ENCODE results near the gene DEPDC1. TPM values are rescaled to one million over a fixed set of nuclear protein-coding genes. Genes with fewer than 3 reads are reported as not detected.
"Not testable (repeated sequence)": the region's sequence is repeated elsewhere in the genome, so short reads cannot be mapped to it uniquely, and the experiment has no call there.

Gene DEPDC1
- total RNA-seq, 1 experiment from 2014 or later, result 75.1 TPM

DNA sequence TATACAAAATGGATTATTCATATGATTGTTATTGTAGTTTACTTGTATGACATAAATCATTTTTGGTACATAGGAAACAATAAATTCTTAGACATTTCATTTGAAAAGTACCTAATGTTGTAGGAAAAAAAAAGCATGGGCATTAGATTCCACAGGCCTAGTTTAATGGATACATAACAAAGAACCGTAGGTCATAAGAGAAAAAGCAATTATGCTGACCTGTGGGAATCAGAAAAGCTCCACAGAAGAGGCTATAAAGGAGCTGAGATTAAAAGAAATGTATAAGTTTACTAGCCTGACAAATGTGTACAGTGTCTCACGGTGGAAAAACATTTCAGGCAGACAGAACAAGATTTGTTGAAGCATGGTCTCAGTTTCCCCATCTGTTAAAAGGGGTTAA, 3.7 kb downstream of the DEPDC1 start:
- H3K27me3 ChIP-seq (replicated peaks), result no peaks in the 10 kb centered on the region
- no peak for DNase-seq (ENCODE audit: low read depth in 1 of 2, low spot score in 2 of 2)
- peaks cover 12% of the 10 kb centered on the region for H3K4me1 ChIP-seq (replicated peaks)
- H3K4me3 ChIP-seq, result no peak overlapping the region
- H3K9me3 ChIP-seq (replicated peaks), result no peaks in the 10 kb centered on the region
- no peak overlapping the region for H3K27ac ChIP-seq
- peaks cover 56% of the 10 kb centered on the region for H3K36me3 ChIP-seq

DNA sequence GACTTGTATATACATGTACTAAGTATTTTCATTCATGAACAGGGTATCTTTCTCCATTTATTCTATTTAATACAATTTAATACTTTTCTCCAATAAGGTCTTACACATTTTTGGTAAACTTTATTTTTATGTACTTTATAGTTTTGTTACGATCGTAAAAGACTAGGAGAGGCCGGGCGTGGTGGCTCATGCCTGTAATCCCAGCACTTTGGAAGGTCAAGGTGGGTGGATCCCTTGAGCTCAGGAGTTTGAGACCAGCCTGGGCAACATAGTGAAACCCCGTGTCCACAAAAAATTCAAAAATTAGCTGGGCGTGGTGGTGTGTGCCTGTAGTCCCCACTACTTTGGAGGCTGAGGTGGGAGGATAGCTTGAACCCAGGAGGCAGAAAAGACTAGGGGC, 4.6 kb downstream of the DEPDC1 start:
- not testable (repeated sequence) for H3K27me3 ChIP-seq (replicated peaks); H3K4me1 ChIP-seq (replicated peaks); H3K27ac ChIP-seq; H3K9me3 ChIP-seq (replicated peaks); DNase-seq (ENCODE audit: low read depth in 1 of 2, low spot score in 2 of 2); H3K4me3 ChIP-seq
- peaks cover 66% of the 10 kb centered on the region for H3K36me3 ChIP-seq

DNA sequence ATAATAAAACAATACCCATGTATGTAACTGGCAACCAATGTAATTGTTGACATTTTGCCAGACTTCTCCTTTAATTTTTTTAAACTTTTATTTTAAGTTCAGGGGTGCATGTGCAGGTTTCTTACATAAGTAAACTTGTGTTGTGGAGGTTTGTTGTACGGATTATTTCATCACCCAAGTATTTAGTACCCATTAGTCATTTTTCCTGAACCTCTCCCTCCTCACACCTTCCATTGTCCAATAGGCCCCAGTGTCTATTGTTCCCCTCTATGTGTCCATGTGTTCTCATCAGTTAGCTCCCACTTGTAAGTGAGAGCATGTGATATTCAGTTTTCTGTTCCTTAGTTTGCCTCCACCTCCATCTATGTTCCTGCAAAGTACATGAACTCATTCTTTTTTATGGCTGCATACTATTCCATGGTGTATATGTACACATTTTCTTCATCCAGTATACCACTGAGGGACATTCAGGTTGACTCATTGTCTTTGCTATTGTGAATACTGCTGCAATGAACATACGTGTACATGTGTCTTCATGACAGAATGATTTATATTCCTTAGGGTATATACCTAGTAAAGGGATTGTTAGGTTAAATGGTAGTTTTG, 6.7 kb downstream of the DEPDC1 start:
- no peak for DNase-seq (ENCODE audit: low read depth in 1 of 2, low spot score in 2 of 2)
- Histone ChIP-seq H3K4me1 (replicated peaks) (peaks cover under 1% of the 10 kb centered on the region; the same call in 1 of the 2 replicates), H3K4me3 (no peak overlapping the region), H3K27me3 (replicated peaks) (no peaks in the 10 kb centered on the region), H3K27ac (no peak overlapping the region), H3K9me3 (replicated peaks) (no peaks in the 10 kb centered on the region), H3K36me3 (peaks cover 77% of the 10 kb centered on the region)

DNA sequence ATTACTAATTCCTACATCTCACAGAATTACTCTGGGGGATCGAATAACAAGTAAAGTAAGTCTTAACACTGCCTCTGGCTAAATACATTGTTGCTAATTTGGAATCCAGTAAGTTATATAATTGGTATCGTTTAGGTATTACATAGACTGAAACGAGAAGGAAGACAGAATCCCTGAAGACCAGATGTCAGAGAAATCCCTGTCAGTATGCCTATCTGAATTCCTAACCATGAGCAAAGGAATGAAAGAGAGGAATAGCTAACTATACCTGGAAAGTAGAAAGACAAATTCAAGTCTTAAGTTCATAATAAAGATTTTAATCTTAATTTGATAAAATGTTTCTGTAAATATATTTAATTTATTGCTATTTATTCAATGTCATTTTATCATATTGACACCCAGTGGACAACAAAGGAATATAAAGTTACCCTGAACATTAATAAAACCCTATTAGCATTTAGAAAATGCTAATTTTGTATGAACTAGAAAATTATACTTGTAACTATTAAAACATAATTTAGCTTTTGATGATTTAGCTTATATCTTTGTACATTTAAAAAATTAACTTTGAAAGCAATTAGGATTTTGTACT, 11.4 kb downstream of the DEPDC1 start:
- Histone ChIP-seq H3K9me3 (replicated peaks) (no peaks in the 10 kb centered on the region), H3K4me3 (no peak overlapping the region), H3K27ac (no peak overlapping the region), H3K36me3 (peaks cover 87% of the 10 kb centered on the region), H3K4me1 (replicated peaks) (no peaks in the 10 kb centered on the region), H3K27me3 (replicated peaks) (no peaks in the 10 kb centered on the region)
- DNase-seq (ENCODE audit: low read depth in 1 of 2, low spot score in 2 of 2), result no peak

DNA sequence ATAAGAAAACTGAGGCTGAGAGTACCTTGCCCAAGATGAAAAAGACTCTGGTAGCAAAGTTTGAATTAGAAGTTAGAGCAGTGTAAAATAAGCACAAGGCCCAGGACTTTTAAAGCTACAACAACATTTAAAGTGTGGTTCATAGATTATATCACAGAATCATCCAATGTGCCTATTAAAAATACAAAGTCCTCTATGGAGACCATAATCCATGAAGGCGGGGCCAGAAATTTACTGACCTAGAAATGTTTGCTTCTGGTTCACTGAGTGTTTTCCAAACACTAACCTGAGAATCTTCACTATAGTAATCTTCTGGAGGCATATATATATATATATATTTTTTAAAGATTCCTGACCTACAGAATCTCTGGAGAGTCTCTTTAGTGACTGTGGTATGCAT, 12.3 kb downstream of the DEPDC1 start:
- DNase-seq (ENCODE audit: low read depth in 1 of 2, low spot score in 2 of 2), result no peak
- H3K27me3 ChIP-seq (replicated peaks), result no peaks in the 10 kb centered on the region
- peaks cover 88% of the 10 kb centered on the region for H3K36me3 ChIP-seq

DNA sequence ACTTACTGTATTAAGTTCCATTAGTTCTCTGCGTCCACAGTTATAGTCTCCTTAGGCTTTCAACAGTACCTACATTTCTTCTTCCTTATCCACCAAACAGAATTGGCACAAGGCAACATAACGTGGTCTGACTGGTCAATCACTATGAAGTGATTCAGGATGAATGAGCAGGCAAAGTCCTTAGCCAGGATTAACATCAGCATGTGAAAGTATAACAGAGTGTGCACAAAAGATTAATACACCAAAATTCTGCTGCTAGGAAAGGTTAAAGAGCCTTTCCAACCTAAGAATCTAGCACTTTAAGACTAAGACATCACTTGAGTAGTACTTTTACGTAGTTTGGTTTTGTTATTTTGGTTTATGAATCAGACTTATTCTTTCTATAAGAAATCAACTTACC, 15.8 kb downstream of the DEPDC1 start:
- H3K4me1 ChIP-seq (replicated peaks), result no peaks in the 10 kb centered on the region
- H3K27me3 ChIP-seq (replicated peaks), result no peaks in the 10 kb centered on the region
- H3K4me3 ChIP-seq, result no peak overlapping the region
- no peaks in the 10 kb centered on the region for H3K9me3 ChIP-seq (replicated peaks)
- peaks cover 88% of the 10 kb centered on the region for H3K36me3 ChIP-seq
- DNase-seq (ENCODE audit: low read depth in 1 of 2, low spot score in 2 of 2), result no peak
- H3K27ac ChIP-seq, result no peak overlapping the region

More for the DNA sequence above, 12.3 kb downstream of the DEPDC1 start:
- Histone ChIP-seq H3K4me1 (replicated peaks) (no peaks in the 10 kb centered on the region), H3K27ac (no peak overlapping the region), H3K9me3 (replicated peaks) (no peaks in the 10 kb centered on the region), H3K4me3 (no peak overlapping the region)

DNA sequence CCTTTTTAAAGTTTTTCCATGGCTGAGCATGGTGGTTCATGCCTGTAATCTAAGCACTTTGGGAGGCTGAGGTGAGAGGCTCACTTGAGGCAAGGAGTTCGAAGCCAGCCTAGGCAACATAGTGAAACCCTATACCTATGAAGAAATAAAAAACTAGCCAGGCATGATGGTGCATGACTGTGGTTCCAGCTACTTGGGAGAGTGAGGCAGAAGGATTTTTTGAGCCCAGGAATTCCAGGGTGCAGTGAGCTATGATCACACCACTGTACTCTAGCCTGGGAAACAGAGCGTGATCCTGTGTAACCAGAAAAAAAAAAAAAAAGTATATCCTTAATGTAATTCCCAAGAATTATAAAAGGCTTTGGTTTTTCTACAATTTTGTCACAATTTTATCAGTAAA, 17.4 kb downstream of the DEPDC1 start:
- no peak overlapping the region for H3K27ac ChIP-seq
- H3K27me3 ChIP-seq (replicated peaks), result no peaks in the 10 kb centered on the region
- no peaks in the 10 kb centered on the region for H3K9me3 ChIP-seq (replicated peaks)
- H3K4me3 ChIP-seq, result no peak overlapping the region
- no peaks in the 10 kb centered on the region for H3K4me1 ChIP-seq (replicated peaks)
- DNase-seq (ENCODE audit: low read depth in 1 of 2, low spot score in 2 of 2), result no peak
- H3K36me3 ChIP-seq, result peaks cover 72% of the 10 kb centered on the region

DNA sequence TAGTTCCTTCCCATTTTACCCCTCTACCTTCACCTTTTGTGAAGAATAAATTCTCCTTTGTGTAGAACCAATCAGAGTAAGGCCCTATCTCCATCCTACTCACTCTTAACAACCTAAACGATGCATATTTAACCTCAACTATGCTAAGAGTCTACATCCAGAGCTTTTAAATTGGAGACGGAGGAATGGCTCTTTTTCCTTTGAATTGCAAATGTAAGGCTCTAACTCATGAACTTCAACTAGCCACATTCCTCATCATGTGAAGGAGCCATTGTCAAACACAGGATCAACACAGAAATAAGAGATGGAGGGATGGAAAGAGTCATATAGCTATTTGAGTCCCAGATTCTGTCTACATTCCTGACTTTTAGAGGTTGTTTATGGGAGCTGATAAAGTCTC, 18.2 kb downstream of the DEPDC1 start:
- Histone ChIP-seq H3K27me3 (replicated peaks) (no peaks in the 10 kb centered on the region), H3K9me3 (replicated peaks) (no peaks in the 10 kb centered on the region), H3K27ac (no peak overlapping the region), H3K36me3 (peaks cover 64% of the 10 kb centered on the region), H3K4me1 (replicated peaks) (no peaks in the 10 kb centered on the region), H3K4me3 (no peak overlapping the region)
- no peak for DNase-seq (ENCODE audit: low read depth in 1 of 2, low spot score in 2 of 2)

DNA sequence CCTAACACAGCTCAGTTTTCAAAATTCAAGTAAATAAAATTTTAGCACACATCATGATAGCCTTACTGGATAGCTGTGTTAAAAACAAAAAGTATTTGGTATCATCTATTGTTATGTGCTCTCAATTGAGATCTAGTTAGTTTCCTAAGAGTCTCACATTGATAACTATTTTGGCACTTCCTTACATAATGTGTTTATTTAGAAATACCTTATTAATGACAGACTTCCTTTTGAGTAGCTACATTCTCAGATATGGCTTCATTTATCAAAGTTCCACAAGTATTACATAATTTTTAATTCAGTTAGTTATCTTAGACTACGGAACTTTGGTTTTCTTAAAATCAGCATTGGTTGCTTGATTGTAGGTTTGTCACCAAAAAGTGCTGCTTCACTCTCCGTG, 20.3 kb downstream of the DEPDC1 start:
- not testable (repeated sequence) for H3K4me1 ChIP-seq (replicated peaks); DNase-seq (ENCODE audit: low read depth in 1 of 2, low spot score in 2 of 2); H3K9me3 ChIP-seq (replicated peaks); H3K27ac ChIP-seq; H3K27me3 ChIP-seq (replicated peaks); H3K4me3 ChIP-seq
- peaks cover 49% of the 10 kb centered on the region for H3K36me3 ChIP-seq

DNA sequence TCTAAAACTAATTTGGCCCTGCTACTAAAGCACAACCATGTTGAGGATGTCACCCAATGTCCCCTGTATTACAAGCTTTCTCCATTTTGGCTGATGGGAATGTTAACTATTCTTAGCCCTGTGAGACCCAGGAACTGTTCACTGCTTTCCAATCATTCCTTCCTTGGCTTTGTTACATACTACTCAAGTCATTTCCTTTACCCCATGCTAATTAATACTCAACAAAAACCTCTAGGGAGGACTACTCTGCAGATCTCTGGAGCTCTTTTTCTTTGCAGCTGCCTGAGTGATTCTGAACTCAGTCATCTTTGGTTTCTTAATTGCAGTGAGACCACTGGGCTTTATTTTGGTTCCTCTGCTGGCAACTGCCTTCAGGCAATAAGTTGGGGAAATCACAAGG, 23.8 kb downstream of the DEPDC1 start:
- DNase-seq (ENCODE audit: low read depth in 1 of 2, low spot score in 2 of 2), result no peak
- H3K4me3 ChIP-seq, result no peak overlapping the region
- no peak overlapping the region for H3K27ac ChIP-seq
- H3K4me1 ChIP-seq (replicated peaks), result no peaks in the 10 kb centered on the region
- peaks cover 13% of the 10 kb centered on the region for H3K36me3 ChIP-seq
- no peaks in the 10 kb centered on the region for H3K9me3 ChIP-seq (replicated peaks)
- H3K27me3 ChIP-seq (replicated peaks), result no peaks in the 10 kb centered on the region

DNA sequence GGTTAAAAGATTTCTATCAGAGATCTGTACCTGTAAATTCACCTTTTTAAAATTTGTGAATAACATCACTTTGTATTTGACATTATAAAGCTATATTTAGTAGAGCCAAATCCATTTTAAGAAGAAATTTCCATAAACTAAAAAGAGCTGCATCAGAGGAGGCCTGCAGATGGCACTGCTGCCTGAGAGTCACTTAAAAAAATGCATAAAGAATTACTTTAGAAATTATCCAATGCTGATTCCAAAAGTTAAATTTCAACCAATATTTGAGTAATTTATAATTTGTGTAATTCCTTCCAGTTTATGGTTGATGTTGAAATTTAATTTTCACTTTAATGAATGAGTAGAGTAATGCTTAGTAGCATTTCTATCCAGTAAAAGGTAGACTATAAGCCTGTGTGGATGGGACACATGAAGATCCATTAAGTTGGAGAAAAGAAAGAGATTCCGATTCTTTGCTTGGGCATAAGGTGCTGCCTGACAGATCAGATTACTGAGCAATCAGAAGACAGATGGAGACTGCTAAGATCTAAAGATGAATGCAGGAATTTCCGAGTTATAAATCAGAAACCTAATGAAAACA, 26.4 kb downstream of the DEPDC1 start:
- DNase-seq (ENCODE audit: low read depth in 1 of 2, low spot score in 2 of 2), result no peak
- Histone ChIP-seq H3K36me3 (no peaks in the 10 kb centered on the region), H3K27me3 (replicated peaks) (no peaks in the 10 kb centered on the region), H3K4me1 (replicated peaks) (no peaks in the 10 kb centered on the region), H3K4me3 (no peak overlapping the region), H3K27ac (no peak overlapping the region), H3K9me3 (replicated peaks) (no peaks in the 10 kb centered on the region)

DNA sequence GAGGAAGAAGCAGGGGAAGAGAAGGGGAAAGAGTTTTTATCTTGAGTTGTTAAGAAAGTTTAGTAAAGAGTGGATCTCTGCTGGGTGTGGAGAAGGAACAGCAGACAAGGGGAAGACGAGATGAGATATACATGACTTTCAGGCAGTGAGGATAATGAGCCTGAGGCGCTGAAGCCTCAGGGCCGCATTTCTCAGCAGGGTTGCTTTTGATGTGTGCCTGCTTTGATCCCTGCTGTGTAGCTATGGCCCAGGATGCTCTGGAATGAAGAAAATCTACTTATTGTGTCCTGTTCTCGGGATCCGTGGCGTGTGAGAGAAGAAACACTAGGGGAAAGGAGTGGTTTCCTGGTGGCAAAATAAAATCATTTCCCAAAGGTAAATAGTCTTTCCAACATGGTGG, 32.0 kb downstream of the DEPDC1 start:
- Histone ChIP-seq H3K27me3 (replicated peaks) (no peaks in the 10 kb centered on the region), H3K36me3 (no peaks in the 10 kb centered on the region), H3K27ac (no peak overlapping the region), H3K4me3 (no peak overlapping the region), H3K4me1 (replicated peaks) (no peaks in the 10 kb centered on the region), H3K9me3 (replicated peaks) (no peaks in the 10 kb centered on the region)
- no peak for DNase-seq (ENCODE audit: low read depth in 1 of 2, low spot score in 2 of 2)

DNA sequence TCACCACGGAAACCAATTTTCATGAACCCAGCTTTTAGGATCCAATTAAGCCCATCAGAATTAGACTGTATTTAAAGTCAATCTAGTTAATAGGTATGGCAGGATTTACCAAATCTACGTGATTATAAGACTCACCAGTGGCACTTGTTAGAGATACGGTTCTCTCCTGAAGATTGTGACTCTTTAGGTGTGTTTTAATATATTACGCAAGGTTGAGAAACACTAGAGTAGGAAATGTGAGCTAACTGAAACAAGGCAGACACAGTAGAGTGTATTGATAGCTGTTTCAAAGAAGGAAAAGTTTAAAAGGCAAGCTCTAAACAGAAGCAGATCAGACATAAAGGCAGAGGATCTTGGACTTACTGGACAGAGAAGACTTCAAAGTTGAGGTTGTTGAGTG, 35.9 kb downstream of the DEPDC1 start:
- Histone ChIP-seq H3K4me3 (no peak overlapping the region), H3K9me3 (replicated peaks) (no peaks in the 10 kb centered on the region), H3K27me3 (replicated peaks) (no peaks in the 10 kb centered on the region), H3K4me1 (replicated peaks) (no peaks in the 10 kb centered on the region), H3K36me3 (no peaks in the 10 kb centered on the region), H3K27ac (no peak overlapping the region)
- DNase-seq (ENCODE audit: low read depth in 1 of 2, low spot score in 2 of 2), result no peak

DNA sequence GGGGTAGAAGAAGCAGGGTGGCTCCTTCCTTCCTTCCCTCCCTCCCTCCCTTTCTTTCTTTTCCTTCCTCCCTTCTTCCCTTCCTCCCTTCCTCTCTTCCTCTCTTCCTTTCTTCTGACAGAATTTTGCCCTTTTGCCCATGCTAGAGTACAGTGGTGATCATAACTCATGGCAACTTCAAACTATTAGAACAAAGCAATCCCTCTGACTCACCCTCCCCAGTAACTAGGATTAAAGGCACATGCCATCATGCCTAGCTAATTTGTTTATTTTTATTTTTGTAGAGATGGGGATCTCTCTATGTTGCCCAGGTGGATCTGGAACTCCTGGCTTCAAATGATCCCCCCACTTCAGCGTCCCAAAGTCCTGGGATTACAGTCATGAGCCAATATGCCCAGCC, 37.1 kb downstream of the DEPDC1 start:
- H3K27me3 ChIP-seq (replicated peaks), result no peaks in the 10 kb centered on the region
- DNase-seq (ENCODE audit: low read depth in 1 of 2, low spot score in 2 of 2), result peak in 1 of 2 experiments; percentile 16
- H3K4me1 ChIP-seq (replicated peaks), result no peaks in the 10 kb centered on the region
- H3K9me3 ChIP-seq (replicated peaks), result no peaks in the 10 kb centered on the region
- no peak overlapping the region for H3K27ac ChIP-seq
- H3K36me3 ChIP-seq, result no peaks in the 10 kb centered on the region
- H3K4me3 ChIP-seq, result no peak overlapping the region
